ENCODE results near the gene EHHADH. TPM values are rescaled to one million over a fixed set of nuclear protein-coding genes. Genes with fewer than 3 reads are reported as not detected.

The EHHADH gene
- total RNA-seq, 2 experiments from 2014 or later, result 1.3 TPM; not detected in 1

DNA sequence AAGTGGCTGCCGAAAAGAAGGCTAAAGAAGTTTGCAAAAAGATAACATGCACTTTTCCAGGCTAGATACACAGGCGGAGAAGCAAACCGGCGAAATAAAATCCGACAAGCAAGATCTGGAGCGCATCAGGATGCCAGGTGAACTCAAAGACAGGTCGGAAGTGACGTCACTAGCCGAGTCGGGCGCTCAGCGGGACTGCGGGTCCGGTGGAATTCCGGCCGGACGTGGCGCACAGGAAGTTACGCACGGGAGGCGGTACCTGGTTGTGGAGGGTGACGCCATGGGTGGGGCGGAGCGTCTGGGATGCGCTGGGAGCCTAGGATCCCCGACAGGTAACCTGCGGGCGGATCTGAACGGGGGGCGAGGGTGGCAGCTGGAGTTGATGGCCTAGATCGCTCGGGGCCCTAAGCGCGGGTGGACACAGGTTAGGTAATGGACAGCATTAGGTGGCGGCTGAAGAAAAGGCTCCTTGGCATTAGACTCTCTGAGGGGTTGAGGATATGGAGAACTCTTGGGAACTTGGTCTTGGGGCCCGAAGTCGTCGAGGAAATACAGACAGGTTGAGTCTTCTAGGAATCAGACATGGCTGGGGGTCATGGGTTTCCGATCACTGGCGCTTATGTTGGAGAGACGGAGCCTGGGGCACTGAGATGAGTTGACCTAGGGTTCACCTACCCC, 29.0 kb upstream of the EHHADH start:
- POLR2A ChIA-PET, result no interaction called here
- peaks cover 9% of the 10 kb centered on the region for H3K4me1 ChIP-seq (ENCODE audit: insufficient read depth, low read length, poor library complexity, severe bottlenecking)
- H4K20me1 ChIP-seq (ENCODE audit: insufficient read depth, low read length), result no peaks in the 10 kb centered on the region
- peak; percentile 97 for DNase-seq (ENCODE audit: low spot score)
- peak overlapping the region; percentile 65 for H3K4me2 ChIP-seq (ENCODE audit: low read length)
- peak overlapping the region; percentile 73 for H3K4me3 ChIP-seq (ENCODE audit: low read depth, low read length, poor library complexity, severe bottlenecking)
- H3K9me3 ChIP-seq (ENCODE audit: low read length), result no peaks in the 10 kb centered on the region
- TF ChIP-seq, protein P1, sequence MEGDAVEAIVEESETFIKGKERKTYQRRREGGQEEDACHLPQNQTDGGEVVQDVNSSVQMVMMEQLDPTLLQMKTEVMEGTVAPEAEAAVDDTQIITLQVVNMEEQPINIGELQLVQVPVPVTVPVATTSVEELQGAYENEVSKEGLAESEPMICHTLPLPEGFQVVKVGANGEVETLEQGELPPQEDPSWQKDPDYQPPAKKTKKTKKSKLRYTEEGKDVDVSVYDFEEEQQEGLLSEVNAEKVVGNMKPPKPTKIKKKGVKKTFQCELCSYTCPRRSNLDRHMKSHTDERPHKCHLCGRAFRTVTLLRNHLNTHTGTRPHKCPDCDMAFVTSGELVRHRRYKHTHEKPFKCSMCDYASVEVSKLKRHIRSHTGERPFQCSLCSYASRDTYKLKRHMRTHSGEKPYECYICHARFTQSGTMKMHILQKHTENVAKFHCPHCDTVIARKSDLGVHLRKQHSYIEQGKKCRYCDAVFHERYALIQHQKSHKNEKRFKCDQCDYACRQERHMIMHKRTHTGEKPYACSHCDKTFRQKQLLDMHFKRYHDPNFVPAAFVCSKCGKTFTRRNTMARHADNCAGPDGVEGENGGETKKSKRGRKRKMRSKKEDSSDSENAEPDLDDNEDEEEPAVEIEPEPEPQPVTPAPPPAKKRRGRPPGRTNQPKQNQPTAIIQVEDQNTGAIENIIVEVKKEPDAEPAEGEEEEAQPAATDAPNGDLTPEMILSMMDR (conservative IDR thresholded peaks at IDR 0.05; ENCODE audit: low read length), result no peak
- H3K27ac ChIP-seq (ENCODE audit: low read depth, low read length, poor library complexity, severe bottlenecking), result no peak overlapping the region
- H3K36me3 ChIP-seq (ENCODE audit: insufficient read depth, low read length), result no peaks in the 10 kb centered on the region
- H2AFZ ChIP-seq (ENCODE audit: low read length), result peak overlapping the region; percentile 94
- CTCF ChIA-PET (ENCODE audit: unreplicated experiment), result no interaction called here
- intact Hi-C loops (cut with micrococcal nuclease; ENCODE audit: unreplicated experiment), result no loop called here
- no peaks in the 10 kb centered on the region for H3K9me2 ChIP-seq (ENCODE audit: insufficient read depth, low read length)
- no TSS peak for BruUV-seq (replicated peaks)
- H3K79me2 ChIP-seq (ENCODE audit: insufficient read depth, low read depth, low read length), result peaks cover 6% of the 10 kb centered on the region; the same call in 1 of the 2 replicates

DNA sequence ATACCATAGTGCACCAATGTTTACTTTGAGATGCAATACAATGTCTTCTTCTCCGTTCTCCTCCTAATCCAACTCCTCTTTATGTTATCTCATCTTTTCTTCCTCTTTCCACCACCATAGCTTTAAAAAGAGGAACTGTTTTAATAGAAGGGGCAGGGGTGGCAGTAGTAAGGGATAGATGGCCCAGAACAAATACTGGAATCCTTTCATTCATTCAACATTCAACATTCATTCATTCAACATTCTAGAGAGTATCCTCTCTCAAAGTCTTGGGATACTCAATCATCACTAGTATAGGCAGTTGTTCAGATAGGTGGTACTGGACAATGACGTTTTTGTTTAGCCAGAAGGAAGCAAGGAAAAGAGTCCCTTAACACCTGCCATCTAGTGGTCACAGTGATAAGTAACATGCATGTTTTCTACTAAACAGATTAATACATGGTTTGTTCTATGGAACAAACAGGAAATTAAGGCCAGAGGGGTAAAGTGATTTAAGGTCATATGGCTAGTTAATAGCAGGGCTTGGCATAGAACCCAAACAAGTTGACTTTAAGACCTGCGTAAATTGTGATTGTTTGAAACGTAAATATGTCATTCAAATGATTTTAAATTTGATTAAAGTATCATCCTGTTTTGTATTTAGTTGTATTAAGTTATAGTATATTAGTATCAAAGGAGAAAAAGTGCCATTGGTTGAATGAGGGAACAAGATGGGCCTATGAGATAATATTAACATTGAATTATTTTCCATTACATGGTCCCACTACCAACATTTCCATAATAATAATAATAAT, 26.9 kb upstream of the EHHADH start:
- H3K4me2 ChIP-seq (ENCODE audit: low read length), result peak overlapping the region; percentile 33
- H3K9me2 ChIP-seq (ENCODE audit: insufficient read depth, low read length), result no peaks in the 10 kb centered on the region
- peak; percentile 63 for DNase-seq (ENCODE audit: low spot score)
- H3K36me3 ChIP-seq (ENCODE audit: insufficient read depth, low read length), result no peaks in the 10 kb centered on the region
- H3K27ac ChIP-seq (ENCODE audit: low read depth, low read length, poor library complexity, severe bottlenecking), result no peak overlapping the region
- H3K79me2 ChIP-seq (ENCODE audit: insufficient read depth, low read depth, low read length), result peaks cover 6% of the 10 kb centered on the region; the same call in 1 of the 2 replicates
- no TSS peak for BruUV-seq (replicated peaks)
- no peaks in the 10 kb centered on the region for H4K20me1 ChIP-seq (ENCODE audit: insufficient read depth, low read length)
- TF ChIP-seq EZH2phosphoT487 (IDR thresholded peaks at IDR 0.05; ENCODE audit: borderline replicate concordance, low read depth, low read length), result no peak
- TF ChIP-seq, protein P1 (conservative IDR thresholded peaks at IDR 0.05; ENCODE audit: low read length), result peak; percentile 91
- no peaks in the 10 kb centered on the region for H3K9me3 ChIP-seq (ENCODE audit: low read length)
- H3K4me1 ChIP-seq (ENCODE audit: insufficient read depth, low read length, poor library complexity, severe bottlenecking), result peaks cover 9% of the 10 kb centered on the region
- intact Hi-C loops (cut with micrococcal nuclease; ENCODE audit: unreplicated experiment), result no loop called here
- H2AFZ ChIP-seq (ENCODE audit: low read length), result peak overlapping the region; percentile 92
- H3K4me3 ChIP-seq (ENCODE audit: low read depth, low read length, poor library complexity, severe bottlenecking), result no peak overlapping the region
- ChIA-PET CTCF (ENCODE audit: unreplicated experiment) (no interaction called here), POLR2A (interaction anchor here (0.6 kb wide), 1 partner anchor 19 kb away, joined by 3 read pairs; no protein-coding TSS in a partner anchor)
